CD4-positive, alpha-beta T cell treated with Interleukin-10 for 1 hour (primary cell): ENCODE data around the gene CRTC3.

Experiments
- DNase-seq: peaks from one replicate; pipeline ENCODE4 v3.0.0-alpha.2; 2020

CRTC3 gene

GRCh38 chr15:90564590-90564989, 34.9 kb downstream of the CRTC3 start:
- no peak for DNase-seq

GRCh38 chr15:90565866-90566265, 36.1 kb downstream of the CRTC3 start:
- DNase-seq, result no peak

GRCh38 chr15:90570643-90571042, 40.9 kb downstream of the CRTC3 start:
- no peak for DNase-seq

DNA sequence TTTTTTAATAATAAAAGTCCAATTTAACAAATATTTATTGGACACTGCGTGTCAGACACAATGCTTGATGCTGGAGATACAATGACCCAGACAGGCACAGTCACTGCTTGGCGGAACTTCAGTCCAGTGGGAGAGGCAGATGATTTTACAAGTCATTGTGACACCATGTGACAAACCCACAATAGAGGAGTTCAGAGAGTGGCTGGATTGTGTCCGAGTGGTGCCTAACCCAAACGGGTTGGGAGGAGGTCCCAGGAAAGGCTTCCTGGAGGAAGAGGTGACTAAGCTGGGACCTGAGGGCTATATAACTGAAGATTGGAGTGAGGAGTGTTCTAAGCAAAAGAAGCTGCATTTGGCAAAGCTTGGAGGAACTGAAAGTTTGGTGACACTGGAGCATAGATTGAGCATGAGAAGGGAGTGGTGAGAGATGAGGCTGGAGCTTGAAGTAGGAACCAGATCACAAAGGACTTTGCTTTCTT, 41.4 kb downstream of the CRTC3 start:
- no peak for DNase-seq

DNA sequence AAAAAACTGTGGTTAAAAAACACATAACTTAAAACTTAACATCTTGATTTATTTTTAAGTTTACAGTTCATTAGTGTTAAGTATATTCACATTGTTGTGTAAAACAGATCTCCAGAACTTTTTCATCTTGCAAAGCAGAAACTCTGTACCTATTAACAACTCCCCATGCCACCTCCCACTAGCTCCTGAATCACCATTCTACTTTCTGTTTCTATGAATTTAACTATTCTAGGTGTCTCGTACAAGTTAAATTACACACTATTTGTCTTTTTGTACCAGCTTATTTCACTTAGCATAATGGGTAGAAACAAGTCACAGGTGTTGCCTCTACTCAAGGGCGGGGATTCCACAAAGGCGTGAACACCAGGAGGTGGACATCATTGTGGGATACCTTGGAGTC, 43.2 kb downstream of the CRTC3 start:
- DNase-seq, result no peak

- DNase-seq, result no peak
Measured at GRCh38 chr15:90576711-90577389, 47.1 kb downstream of the CRTC3 start.

DNA sequence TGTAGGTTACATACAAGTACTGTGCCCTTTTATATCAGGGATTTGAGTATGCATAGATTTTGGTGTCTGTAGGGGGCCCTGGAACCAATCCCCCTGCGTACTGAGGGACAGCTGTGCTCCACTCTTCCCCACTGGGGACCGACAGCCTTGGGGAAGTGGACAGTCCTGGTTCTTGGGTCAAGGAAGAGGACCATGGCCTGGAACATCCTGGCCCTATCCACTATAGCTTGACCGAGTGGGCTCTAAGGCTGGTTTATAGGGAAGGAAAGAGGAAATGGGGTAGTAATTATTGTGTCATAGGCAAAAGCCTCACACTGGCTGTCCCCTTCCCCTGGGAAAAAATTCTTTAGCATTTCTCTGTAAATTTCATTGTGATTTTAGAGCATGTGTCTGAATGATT, 49.5 kb downstream of the CRTC3 start:
- DNase-seq, result no peak

GRCh38 chr15:90580099-90580498, 50.4 kb downstream of the CRTC3 start:
- DNase-seq, result no peak

DNA sequence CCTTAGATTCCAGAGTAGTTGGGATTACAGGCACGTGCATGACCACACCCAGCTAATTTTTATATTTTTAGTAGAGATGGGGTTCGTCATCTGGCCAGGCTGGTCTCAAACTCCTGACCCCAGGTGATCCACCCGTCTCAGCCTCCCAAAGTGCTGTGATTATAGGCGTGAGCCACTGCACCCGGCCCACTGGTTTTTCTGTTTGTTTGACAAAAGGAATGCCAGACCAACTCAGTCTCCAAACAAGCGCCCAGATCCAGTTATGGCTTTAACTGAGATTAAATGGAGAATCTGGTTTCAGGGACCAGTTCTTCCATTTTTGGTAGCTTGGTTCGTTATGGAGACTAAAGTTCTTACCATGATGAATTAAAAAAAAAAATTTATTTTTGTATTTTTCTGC, 50.8 kb downstream of the CRTC3 start:
- DNase-seq, result no peak

DNA sequence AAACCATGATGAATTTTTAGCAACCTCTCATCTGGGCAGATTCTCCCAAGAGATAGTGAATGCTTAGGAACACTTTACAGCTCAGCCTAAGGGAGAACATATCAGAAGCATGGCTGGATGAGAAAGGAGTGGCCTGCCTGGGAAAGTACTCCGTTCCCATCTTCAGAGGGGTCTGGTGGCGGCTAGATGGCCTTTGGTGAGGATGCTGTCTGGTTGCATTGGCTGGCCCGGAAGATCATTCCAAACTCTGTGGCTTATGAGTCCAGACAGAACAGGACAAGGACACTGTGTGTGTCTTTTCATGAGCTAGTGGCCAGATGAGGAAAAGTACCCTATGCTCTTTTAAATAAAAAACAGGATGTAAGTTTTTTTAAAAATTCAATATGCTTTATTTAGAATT, 51.2 kb downstream of the CRTC3 start:
- no peak for DNase-seq

GRCh38 chr15:90581771-90582352, 52.1 kb downstream of the CRTC3 start:
- DNase-seq, result no peak

DNA sequence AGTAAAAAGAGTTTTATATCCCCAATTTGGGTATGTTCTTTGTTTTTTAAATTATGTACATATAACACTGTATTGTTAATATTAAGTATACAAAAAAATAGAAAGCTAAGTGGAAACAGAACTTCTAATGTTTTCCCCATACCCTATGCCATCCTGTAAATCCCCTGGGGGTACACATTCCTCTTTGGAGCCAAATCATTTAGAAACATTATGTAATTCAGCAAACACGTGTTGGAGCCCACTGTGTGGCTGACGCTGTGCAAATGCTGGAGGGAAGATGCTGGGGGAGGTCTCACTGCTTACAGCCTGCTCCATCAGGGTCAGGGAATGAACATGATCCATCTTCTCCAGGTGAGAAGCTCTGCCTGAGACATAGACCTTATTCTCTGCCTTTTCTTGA, 52.8 kb downstream of the CRTC3 start:
- DNase-seq, result no peak

- DNase-seq, result no peak
Measured at GRCh38 chr15:90583471-90584252, 53.9 kb downstream of the CRTC3 start.

GRCh38 chr15:90584841-90585240, 55.1 kb downstream of the CRTC3 start:
- no peak for DNase-seq

- DNase-seq, result no peak
Measured at GRCh38 chr15:90585863-90586262, 56.1 kb downstream of the CRTC3 start.

GRCh38 chr15:90586948-90587347, 57.2 kb downstream of the CRTC3 start:
- no peak for DNase-seq

GRCh38 chr15:90588427-90588826, 58.7 kb downstream of the CRTC3 start:
- DNase-seq, result no peak

DNA sequence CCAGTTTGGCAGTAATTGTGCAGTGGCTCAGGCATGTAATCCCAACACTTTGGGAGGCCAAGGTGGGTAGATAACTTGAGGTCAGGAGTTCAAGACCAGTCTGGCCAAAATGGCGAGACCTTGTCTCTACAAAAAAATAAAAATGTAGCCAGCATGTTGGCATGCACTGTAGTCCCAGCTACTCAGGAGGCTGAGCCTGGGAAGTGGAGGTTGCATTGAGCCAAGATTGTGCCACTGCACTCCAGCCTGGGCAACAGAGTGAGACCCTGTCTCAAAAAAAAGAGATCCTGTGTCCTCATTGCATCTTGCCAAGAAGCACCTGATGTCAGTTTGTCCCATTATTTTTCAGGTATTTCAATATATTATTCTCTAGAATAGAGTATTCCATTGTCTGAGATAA, 61.8 kb downstream of the CRTC3 start:
- no peak for DNase-seq

DNA sequence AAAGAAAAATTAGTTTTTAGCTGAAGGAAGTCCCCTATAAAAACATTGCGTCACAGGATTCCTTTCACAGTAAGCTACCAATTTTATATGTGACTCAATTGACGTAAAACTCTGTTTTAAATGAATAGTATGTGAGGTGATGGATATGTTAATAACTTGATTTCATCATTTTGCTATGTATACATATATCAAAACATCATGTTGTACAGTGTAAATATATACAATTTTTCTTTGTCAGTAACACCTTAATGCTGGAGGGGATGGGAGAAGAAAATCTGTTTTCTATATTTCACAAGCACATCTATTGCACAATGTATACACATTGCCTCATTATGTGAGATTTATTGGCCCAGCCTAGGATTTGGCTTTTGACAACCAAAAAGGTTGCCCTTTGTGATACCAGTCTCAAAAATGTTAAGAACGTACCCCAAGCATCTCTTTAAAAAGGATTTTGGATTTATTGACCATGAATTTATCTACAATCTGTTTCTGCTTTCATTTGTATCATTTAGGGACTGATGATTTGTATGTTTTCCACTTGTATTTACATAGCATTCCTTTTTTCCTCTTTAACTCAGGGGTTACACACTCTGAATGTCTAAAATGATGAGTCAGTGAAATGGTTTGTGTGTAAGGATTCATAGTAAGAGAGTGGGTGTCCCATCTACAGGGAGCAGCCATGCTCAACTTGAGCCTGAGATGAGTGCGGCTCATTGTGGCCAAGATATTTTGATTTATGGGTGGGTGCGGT, 62.6 kb downstream of the CRTC3 start:
- DNase-seq, result no peak

- no peak for DNase-seq
Measured at GRCh38 chr15:90593499-90594158, 63.9 kb downstream of the CRTC3 start.

GRCh38 chr15:90594301-90594738, 64.6 kb downstream of the CRTC3 start:
- peak; percentile 94 for DNase-seq

DNA sequence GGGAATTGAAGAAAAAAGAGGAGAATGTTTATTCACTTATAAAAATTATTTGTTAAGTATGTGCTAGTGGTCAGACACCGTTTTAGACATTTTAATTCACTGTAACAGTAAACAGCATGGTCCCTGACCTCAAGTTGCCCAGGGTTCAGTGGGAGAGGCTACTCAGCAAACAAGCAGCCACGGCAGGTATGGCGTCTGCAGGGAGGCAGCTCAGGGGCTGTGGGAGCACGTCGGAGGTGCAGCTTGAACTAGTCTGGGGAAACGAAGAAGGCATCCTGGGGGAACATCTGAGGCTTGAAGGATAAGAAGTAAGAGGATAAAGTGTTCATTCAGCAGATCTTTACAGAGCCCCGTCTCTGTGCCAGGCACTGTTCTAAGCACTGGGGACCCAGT, 66.0 kb downstream of the CRTC3 start:
- no peak for DNase-seq

DNA sequence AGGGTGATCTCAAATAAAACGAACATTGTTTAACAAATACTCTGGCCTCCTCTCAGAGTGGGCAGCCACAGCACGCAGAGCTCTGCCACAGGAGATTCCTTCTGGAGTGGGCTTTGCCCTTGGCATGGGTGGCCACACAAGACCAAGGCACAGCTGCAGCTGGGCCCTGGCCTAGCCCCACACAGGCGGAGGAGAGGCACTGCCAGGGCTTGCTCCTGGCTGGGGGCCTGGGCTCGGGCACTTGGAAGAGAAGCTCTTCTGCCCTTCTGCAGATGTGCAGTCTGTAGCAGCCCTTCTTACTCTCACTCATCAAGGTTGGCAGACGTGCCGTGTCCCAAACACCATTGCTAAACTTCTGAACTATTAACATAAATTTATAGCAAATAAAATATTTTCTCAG, 67.2 kb downstream of the CRTC3 start:
- DNase-seq, result no peak
